HG03354 (cell line): ENCODE measurements around the gene MED15.

Experiments used
- ATAC-seq: cut with Tn5 transposase; IDR thresholded peaks from one replicate; pipeline ENCODE4 v1.9.1; 2021; ENCODE audit warnings: mild to moderate bottlenecking; ENCODE audit not compliant: unreplicated experiment, poor library complexity, severe bottlenecking

MED15 gene

GRCh38 chr22:20550057-20550817, 42.8 kb downstream of the MED15 start:
- ATAC-seq = no peak

GRCh38 chr22:20550851-20551744, 43.7 kb downstream of the MED15 start:
- no peak for ATAC-seq

GRCh38 chr22:20551805-20552442, 44.5 kb downstream of the MED15 start:
- ATAC-seq = no peak

- no peak for ATAC-seq
Observed at GRCh38 chr22:20552443-20553401, 45.3 kb downstream of the MED15 start.

- ATAC-seq = no peak
Observed at GRCh38 chr22:20553947-20554741, 46.7 kb downstream of the MED15 start.

GRCh38 chr22:20554824-20555223, 47.4 kb downstream of the MED15 start:
- no peak for ATAC-seq

GRCh38 chr22:20558534-20558933, 51.1 kb downstream of the MED15 start:
- no peak for ATAC-seq

GRCh38 chr22:20559174-20559760, 51.9 kb downstream of the MED15 start:
- ATAC-seq = no peak

GRCh38 chr22:20560716-20561115, 53.3 kb downstream of the MED15 start:
- no peak for ATAC-seq

- ATAC-seq = no peak
Observed at GRCh38 chr22:20561882-20562281, 54.5 kb downstream of the MED15 start.

- no peak for ATAC-seq
Observed at GRCh38 chr22:20562607-20563465, 55.4 kb downstream of the MED15 start.

GRCh38 chr22:20563466-20563906, 56.1 kb downstream of the MED15 start:
- ATAC-seq = no peak

GRCh38 chr22:20563941-20564371, 56.5 kb downstream of the MED15 start:
- no peak for ATAC-seq

GRCh38 chr22:20565079-20565734, 57.8 kb downstream of the MED15 start:
- ATAC-seq = no peak

GRCh38 chr22:20565761-20566160, 58.4 kb downstream of the MED15 start:
- no peak for ATAC-seq

- ATAC-seq = no peak
Observed at GRCh38 chr22:20566420-20567260, 59.2 kb downstream of the MED15 start.
